ENCODE measurements around the gene CBFA2T2.
"Not testable (repeated sequence)": the region's sequence is repeated elsewhere in the genome, so short reads cannot be mapped to it uniquely, and the experiment has no call there.

Gene CBFA2T2

GRCh38 chr20:33490023-33490933 lies at the start of gene CBFA2T2:
TSS of gene CBFA2T2 (plus strand) at chr20:33490096. CDS start at chr20:33490268, 172 bp downstream.
- DNase-seq (ENCODE audit: low read depth in 1 of 2, low spot score in 1 of 2), result peak; percentile 3 to 17

GRCh38 chr20:33440562-33440961 lies 49.3 kb upstream of the CBFA2T2 start:
- not testable (repeated sequence) for DNase-seq (ENCODE audit: low read depth in 1 of 2, low spot score in 1 of 2)

- no peak for DNase-seq (ENCODE audit: low read depth in 1 of 2, low spot score in 1 of 2)
These were observed 48.5 kb upstream of the CBFA2T2 start for GRCh38 chr20:33441142-33441955.

GRCh38 chr20:33442136-33443005 lies 47.5 kb upstream of the CBFA2T2 start:
- DNase-seq (ENCODE audit: low read depth in 1 of 2, low spot score in 1 of 2), result no peak

GRCh38 chr20:33443006-33443511 lies 46.8 kb upstream of the CBFA2T2 start:
- DNase-seq (ENCODE audit: low read depth in 1 of 2, low spot score in 1 of 2), result peak in 1 of 2 donors; percentile 4

GRCh38 chr20:33443512-33444239 lies 46.2 kb upstream of the CBFA2T2 start, which contains the start of gene SNTA1:
TSS of gene SNTA1 (minus strand) at chr20:33443763. CDS start at chr20:33443620, 143 bp downstream.
- DNase-seq (ENCODE audit: low read depth in 1 of 2, low spot score in 1 of 2), result peak; percentile 79 to 85

GRCh38 chr20:33444797-33445560 lies 44.9 kb upstream of the CBFA2T2 start:
- no peak for DNase-seq (ENCODE audit: low read depth in 1 of 2, low spot score in 1 of 2)

- no peak for DNase-seq (ENCODE audit: low read depth in 1 of 2, low spot score in 1 of 2)
These were observed 43.8 kb upstream of the CBFA2T2 start for GRCh38 chr20:33445881-33446625.

GRCh38 chr20:33450867-33451266 lies 39.0 kb upstream of the CBFA2T2 start:
- no peak for DNase-seq (ENCODE audit: low read depth in 1 of 2, low spot score in 1 of 2)

GRCh38 chr20:33456916-33457642 lies 32.8 kb upstream of the CBFA2T2 start:
- DNase-seq (ENCODE audit: low read depth in 1 of 2, low spot score in 1 of 2), result peak; percentile 69 to 72

GRCh38 chr20:33459599-33459998 lies 30.3 kb upstream of the CBFA2T2 start:
- DNase-seq (ENCODE audit: low read depth in 1 of 2, low spot score in 1 of 2), result no peak

- no peak for DNase-seq (ENCODE audit: low read depth in 1 of 2, low spot score in 1 of 2)
These were observed 29.2 kb upstream of the CBFA2T2 start for GRCh38 chr20:33460711-33461110.

GRCh38 chr20:33463332-33464101 lies 26.4 kb upstream of the CBFA2T2 start:
- no peak for DNase-seq (ENCODE audit: low read depth in 1 of 2, low spot score in 1 of 2)

- not testable (repeated sequence) for DNase-seq (ENCODE audit: low read depth in 1 of 2, low spot score in 1 of 2)
These were observed 25.1 kb upstream of the CBFA2T2 start for GRCh38 chr20:33464759-33465158.

GRCh38 chr20:33465481-33466302 lies 24.2 kb upstream of the CBFA2T2 start:
- no peak for DNase-seq (ENCODE audit: low read depth in 1 of 2, low spot score in 1 of 2)

GRCh38 chr20:33466303-33466646 lies 23.6 kb upstream of the CBFA2T2 start:
- DNase-seq (ENCODE audit: low read depth in 1 of 2, low spot score in 1 of 2), result no peak

Data from activated CD4-positive, alpha-beta T cell treated with anti-CD3 and anti-CD28 coated beads, Interleukin-2, amount 50 U/mL, for 24 hours (primary cell).